Hypothalamus (tissue), 51 donors: Measurements from ENCODE around the gene CALU.

Source experiments
- DNase-seq, 51 donors: peaks; one replicate each; lab custom pipeline; 2025; lab: John Stamatoyannopoulos, UW

CALU gene

GRCh38 chr7:128739048-128739962 is at the start of gene CALU:
Gene CALU (plus strand): TSS chr7:128739359. CDS start chr7:128748584, 9,225 bp downstream.
- DNase-seq: peak; percentile 38 to 98 (median 94)

DNA sequence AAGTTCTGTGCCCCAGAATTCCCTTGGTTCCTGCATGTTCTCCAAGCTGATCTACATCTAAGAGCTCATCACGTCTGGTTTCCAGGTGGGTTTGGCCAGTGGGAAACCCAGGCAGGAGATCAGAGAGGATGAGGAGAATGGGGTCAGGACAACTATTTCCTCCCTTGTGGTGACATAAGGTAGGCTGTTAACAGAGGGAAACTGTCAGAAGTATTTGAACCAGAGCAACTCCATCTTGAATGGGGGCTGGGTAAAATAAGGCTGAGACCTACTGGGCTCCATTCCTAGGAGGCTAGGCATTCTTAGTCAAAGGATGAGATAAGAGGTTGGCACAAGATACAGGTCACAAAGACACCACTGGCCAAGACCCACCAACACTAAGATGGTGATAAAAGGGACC is 47.9 kb upstream of the CALU start:
- DNase-seq: no peak

- DNase-seq: no peak
Observed at GRCh38 chr7:128692623-128693270, 46.4 kb upstream of the CALU start.

DNA sequence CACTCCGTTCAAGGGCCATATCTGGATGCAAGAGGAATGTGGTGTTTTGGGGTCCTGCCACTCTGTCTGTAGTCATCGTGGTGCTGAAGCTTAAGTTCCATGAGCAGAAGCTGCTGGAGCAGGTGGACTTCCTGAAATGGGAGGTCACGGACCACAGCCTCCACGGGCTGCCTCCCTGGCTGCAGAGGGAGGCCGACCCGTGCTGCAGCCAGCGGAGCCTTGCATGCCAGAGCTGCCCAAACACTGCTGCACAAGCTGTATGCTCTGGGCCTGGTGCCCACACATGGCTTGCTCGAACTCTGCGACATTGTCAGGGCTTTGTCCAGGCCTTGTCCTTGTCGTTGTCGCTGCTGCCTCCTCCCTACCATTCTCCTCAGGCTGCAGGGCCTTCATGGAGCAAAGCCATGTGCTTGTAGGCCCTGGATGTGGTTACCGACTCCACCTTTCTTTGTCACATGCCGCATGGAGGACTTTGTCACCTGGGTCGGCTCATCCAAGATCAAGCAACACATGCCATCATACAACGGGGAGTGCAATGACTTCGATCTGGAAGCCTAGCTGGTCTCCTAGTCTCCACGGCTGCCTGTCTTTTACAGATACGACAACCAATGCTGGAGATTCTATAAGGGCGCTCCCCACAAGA is 45.7 kb upstream of the CALU start:
- DNase-seq: no peak

- no peak for DNase-seq
Observed at GRCh38 chr7:128694738-128695137, 44.4 kb upstream of the CALU start.

GRCh38 chr7:128697302-128697905 is 41.8 kb upstream of the CALU start:
- DNase-seq: peak in 4 of 51 donors; percentile 4 to 16 (median 10)

GRCh38 chr7:128699196-128699712 is 39.9 kb upstream of the CALU start:
- no peak for DNase-seq

GRCh38 chr7:128699895-128700294 is 39.3 kb upstream of the CALU start:
- DNase-seq: no peak

DNA sequence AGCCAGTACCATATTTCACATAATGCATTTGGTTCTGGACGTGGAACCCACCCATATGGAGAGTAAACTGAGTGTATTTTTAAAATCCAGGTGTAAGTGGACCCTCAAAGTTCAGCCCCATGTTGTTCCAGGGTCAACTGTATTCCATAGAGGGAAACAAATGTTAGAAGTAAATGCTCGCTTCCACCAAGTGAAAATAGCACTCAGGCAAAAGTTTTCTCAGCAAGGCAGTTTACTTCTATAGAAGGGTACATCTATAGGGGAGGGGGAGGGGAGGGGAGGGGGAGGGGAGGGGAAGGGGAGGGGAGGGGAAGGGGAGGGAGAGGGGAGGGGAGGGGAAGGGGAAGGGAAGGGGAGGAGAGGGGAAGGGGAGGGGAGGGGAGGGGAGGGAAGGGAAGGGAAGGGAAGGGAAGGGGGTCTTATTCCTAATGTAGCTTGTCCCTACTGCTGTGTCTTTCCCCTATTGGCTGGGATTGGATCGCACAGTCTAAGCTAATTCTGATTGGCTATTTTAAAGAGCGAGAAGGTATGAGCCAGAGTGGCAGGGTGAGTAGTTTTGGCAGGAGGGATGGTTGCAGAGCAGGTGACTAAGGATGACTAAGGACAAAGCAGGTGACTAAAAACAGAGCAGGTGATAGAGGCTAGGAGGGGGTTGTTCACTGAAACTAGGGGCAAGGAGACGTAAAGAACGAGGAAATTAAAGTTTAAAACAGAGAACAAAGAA is 37.9 kb upstream of the CALU start:
- no peak for DNase-seq

DNA sequence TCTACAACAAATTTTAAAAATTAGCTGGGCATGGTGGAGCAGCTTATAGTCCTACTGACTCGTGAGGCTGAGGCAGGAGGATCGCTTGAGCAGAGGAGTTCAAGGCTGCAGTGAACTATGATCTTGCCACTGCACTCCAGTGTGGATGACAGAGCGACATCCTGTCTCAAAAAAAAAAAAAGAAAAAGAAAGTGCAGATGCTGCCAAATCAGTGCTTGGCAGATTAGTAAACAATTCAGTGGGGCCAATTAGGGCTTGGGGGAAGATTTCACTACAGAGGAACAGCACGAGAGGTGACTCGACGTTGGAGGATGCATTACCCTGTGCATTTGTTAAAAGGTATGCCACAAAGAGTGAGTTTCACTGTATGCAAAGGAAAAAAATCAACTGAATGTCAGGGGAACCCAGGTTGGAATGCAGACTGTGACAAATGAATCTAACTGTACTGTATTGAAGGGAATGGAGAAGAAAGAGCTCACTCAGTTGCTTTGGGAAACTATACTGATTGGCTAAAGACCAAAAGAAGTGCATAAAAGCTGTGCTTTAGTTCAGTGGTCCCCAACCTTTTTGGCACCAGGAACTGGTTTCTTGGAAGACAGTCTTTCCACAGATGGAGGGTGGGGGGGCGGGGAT is 35.4 kb upstream of the CALU start:
- no peak for DNase-seq

GRCh38 chr7:128705891-128706333 is 33.2 kb upstream of the CALU start:
- DNase-seq: no peak

GRCh38 chr7:128707752-128708151 is 31.4 kb upstream of the CALU start:
- DNase-seq: no peak

- no peak for DNase-seq
Observed at GRCh38 chr7:128708235-128708634, 30.9 kb upstream of the CALU start.

- no peak for DNase-seq
Observed at GRCh38 chr7:128708824-128709223, 30.3 kb upstream of the CALU start.

- no peak for DNase-seq
Observed at GRCh38 chr7:128710481-128710880, 28.7 kb upstream of the CALU start.

DNA sequence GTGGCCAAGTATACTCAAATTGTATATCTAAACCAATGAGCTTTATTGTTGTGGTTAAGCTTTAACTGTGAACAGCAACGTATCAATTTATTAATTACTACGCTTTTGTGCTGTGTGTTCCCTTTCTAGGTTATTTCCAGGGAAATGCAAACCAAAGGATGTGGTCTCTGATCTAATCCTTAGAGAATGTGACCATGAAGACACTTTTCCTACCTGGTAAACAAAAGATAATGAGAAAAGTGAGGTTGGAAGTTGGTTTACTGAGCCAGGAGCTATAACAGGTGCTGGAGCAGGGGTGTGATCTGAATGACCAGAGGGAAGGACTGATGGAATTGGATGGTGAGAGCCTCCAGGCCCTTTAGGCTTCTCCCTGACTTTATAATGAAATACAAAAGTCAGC is 25.4 kb upstream of the CALU start:
- DNase-seq: no peak

DNA sequence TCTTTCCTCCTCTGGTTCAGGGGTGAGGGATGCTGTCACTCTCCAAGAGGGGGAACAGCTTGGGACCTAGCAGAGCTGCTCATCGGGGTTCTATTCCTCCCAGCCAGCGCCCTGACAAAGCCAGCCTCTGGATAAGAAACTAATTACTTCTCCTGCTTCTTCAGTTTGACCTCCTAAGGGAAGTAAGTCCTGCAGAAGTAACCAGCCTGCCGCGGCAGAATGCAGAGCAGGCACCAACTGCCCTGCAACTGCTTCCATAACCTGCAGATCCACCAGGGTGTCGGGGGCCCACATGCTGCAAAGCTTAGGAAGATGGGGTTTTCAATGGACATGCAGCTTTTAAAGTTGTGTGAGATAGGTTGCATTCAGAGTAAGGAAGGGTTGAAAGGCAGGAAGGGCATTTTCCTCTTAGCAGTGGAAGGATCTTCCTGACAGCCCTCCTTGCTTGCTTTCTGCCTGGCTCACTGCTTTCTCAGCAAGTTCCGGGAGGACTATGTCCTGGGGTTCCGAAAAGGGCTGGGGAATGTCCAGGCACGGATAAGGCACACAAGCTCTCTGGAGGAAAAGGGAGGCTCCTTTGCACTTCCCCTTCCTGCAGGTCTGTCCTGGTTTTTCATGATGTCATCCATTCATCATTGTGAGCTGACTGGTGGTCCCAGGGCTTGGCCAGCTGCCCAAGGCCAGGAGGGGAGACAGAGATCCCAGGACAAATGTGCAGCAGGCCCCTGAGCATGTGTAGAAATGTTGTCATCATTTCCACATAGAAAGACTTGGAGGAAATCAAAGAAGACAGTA is 24.3 kb upstream of the CALU start:
- DNase-seq: no peak

DNA sequence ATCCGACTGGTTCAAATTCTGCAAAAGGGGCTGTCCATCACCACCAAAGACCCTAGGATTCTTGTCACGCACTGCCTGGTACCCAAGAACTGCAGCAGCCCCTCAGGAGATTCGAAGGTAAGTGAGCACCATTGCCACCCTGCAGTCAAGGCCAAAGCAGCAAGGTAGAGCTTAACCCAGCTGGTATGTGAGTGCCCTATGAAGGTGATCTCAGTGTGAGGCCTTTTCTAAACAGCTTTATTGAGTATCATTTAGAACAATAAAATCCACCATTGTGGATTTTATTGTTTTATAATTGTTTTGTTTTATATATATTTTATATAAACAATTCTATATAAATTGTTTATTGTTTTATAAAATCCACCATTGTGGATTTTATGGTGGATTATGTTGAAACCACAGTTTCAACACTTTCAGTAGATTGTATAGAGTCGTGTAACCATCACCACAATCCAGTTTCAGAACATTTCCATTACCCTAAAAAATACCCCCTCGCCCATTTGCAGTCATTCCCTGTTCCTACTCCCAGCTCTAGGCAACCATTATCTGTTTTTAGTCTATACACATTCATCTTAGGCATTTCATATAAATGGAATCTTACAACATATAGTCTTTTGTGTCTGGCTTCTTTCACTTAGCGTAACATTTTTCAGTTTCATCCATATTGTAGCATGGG is 20.1 kb upstream of the CALU start:
- no peak for DNase-seq
